Activated gamma-delta T cell (primary cell): Measurements from ENCODE around the gene SLC23A2.
"Not testable (repeated sequence)": the region's sequence is repeated elsewhere in the genome, so short reads cannot be mapped to it uniquely, and the experiment has no call there.

Experiments
- DNase-seq: peaks from one replicate; lab custom pipeline; 2025; lab: John Stamatoyannopoulos, UW

SLC23A2 gene

DNA sequence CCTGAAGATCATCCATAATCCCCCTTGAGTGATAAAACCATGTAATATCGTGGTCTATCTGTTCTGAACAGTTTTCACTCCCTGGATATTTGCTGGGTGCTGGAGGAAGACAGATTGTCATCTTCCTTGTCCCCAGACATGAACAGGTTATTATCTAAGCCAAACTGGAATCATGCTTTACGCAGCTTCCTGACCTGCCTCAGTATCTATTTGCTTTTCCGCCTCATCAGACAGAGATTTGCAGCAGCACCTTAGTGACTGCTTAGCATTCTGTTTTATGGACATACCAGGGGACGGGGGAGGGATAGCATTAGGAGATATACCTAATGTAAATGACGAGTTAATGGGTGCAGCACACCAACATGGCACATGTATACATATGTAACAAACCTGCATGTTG is 124.6 kb downstream of the SLC23A2 start:
- no peak for DNase-seq

DNA sequence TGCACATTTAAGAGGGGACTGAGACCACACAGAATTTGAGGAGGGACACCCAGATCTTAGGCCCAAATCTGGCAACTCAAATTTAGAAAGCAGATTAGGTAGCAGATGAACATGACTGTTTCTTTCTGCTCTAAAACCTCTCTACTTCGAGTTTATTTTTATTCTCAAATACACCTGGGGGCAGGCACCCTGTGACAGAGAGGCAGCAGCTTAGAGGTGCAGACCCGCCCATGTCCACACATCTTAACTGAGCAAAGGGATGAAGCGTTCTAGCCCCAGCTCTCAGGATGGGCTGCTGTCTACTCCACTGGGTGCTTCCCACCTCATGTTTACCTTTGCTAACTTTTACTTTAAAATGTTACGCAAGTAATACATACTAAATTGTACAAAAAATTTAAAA is 125.0 kb downstream of the SLC23A2 start:
- DNase-seq, result no peak

DNA sequence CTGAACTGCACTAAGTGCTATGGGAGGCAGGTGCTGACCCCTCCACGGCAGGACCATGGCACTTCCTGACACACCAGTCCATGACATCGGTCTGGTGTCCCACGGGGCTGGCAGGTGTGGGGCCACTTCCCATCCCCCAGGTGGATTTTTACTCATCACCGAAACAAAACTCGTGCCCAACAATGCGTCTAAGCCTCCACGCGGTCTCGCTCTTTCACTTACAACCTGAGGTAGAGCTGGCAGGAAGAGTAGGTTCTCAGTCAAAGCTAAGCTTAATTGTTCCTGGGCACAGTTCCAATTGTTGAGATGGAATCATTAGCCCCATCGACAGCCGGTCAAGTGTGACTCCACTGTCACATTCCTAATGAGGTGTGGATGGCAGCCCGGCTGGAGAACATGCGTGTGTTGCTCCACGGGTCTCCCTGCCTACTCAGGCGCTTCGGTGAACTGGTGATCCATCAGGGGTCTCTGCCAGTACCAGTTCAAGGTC is 125.7 kb downstream of the SLC23A2 start:
- no peak for DNase-seq

DNA sequence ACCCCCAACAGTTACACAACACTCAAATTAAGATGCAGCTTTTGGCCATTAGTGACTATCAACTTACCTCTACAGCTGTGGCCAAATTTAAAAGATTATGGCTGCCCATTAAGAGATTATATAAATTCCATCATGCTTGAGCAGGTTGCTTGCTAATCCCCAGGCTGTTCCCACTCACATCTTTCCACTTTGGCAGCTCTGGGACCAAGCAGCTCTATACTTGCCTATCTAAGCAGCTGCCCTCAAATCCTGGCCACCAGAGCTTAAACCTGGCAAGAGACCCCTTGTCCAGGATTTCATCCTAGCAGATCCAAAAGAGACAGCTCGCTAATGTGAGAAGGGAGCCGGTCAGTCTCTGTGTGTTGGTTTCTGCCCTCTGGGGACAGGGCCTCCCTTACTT is 127.9 kb downstream of the SLC23A2 start:
- DNase-seq, result no peak

DNA sequence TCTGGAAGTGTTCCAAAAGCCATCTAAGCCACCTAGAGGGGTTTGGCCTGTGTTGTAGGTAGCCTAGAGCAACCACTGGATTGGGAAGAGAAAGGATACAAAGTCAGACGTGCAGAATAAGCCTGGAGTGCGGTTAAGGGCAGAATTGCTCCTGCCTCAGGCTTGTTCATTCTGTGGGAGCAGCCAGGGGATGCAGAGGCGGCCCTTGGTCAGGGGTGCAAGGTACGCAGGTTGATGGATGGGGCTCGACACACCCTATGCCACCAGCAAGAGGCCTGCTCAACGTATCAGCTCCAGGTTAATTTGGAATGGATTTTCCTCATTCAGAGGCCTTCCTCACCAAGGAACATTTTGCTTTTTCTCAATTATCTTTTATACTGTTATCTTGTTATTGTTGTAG is 129.8 kb downstream of the SLC23A2 start:
- no peak for DNase-seq

DNA sequence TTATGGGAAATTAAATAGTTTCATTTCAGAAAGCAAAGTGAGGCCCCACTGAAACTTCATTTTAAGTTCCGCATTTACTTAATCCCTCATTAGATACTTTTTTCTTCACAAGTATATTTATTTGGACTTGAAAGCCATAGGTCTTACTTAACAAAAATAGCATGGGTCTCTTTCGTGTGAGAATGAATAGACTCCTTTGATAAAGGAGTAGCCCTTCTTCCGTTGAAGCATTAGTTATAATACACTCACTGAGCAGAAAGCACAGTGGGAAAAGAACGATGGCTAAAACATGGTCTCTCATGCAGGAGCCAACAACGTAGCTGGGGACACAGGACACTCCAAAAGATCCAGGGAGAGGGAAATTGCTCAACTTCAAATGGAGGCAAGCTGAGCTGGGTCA is 130.4 kb downstream of the SLC23A2 start:
- DNase-seq, result no peak

DNA sequence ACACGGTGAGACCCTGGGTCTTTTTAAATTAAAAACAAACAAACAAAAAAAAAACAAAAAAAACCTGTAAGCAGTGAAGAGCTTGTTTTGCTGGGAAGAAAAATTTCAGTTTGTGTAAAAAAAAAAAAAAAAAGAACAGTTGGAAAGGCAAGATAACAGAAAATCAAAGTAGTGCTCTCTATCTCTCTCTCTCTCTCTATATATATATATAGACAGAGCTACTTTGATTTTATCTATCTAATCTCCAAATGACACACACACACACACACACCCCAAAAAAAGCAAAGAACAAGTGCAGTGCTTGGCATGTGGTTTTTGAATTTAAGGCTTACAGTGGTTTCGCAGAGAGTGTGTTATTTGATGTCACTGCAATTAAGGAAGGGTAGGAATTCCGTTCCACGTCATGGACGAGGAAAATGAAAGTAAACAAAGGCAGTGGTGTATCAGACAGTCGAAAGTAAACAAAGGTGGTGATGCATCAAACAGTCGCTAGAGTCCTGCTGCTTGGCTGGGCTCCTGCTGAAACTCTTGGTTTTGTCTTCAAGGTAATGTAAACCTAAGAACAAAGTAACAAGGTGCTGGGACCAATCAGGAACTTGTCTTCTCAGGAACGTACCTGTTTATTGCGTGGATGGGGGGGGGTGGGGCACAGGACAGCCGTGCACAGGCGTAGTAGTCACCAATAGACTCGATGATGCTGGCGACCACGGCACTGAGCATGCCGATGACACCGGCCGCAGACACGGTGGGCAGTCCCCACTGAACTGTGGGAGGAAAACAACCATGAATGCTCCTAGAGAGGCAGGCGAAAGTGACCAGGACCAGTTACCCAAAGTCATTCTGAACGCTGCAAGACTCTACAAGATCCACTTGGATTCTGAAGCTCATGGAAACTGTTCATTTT is 131.8 kb downstream of the SLC23A2 start:
- no peak for DNase-seq

DNA sequence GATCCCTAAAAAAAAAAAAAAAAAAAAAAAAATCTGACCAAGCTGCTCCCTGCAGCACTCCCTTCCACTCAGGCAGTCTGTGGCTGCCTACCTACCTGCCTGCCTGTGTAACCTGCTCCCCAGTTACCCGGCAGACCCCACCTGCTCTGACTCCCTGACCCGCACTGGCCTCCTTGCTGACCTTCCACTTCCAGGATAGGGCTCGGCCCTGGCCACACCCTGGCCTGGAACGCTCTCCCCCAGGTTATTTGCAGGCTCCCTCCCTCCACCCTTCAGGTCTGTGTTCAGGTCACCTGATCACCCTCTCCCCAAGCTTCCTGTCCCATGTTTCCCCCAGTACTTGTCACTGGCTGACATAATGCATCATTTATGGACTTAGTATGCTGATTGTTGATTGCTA is 134.3 kb downstream of the SLC23A2 start:
- no peak for DNase-seq

DNA sequence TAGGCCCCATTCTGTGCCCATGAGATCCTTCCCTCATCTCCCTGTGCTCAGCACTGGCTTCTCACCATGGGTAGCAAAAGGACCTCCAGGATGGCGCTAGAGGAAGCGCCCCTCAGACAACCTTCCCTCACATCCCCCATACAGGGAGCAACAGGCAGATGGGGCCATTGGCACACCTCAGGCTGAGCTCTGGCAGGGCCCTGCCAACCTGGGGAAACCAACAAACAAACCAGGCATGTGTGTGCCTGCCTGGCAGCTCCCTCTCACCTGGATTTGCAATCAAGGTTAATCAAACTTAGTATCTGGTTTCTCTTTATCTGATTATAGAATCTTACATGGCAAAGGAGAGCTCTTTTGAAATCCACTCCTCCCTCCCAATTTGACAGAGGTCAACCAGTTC is 134.9 kb downstream of the SLC23A2 start:
- no peak for DNase-seq

DNA sequence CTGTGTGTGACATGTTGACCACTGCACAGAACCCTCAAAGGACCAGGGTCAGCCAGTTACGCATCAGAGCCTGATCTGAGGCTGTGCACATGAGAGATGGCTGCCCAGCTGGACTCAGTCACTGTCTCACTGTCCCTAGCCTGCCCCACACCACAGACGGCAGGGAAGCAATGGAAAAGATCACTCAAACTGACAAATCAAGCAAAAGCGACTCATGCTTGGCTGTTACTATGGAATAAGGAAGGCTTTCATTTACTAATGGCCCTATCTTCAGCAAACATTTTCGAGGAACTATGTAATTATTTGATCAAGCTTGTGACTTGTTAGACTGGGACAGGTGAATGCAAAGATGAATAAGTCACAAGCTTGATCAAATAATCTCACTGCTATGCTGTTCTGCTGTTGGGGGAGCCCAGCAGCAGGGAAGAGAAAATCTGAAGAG is 137.0 kb downstream of the SLC23A2 start:
- no peak for DNase-seq

DNA sequence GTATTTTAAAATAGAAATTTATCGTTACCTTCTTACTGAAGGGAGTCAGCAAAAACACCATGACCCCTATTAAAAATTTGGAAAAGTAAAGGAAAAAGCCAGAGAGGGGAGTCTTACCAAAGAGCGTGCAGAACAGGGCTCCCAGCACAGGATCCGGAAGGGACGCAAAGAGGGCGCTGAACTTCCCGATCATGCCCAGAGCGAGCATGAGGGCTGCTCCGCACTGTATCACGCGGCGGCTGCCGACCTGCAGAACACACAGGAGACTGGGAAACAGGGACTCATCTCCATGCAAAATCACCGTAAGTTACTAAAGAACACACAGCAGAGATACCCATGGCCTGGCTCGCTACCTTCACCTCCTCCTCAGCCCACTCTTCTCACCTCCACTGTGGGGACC is 138.6 kb downstream of the SLC23A2 start:
- no peak for DNase-seq

DNA sequence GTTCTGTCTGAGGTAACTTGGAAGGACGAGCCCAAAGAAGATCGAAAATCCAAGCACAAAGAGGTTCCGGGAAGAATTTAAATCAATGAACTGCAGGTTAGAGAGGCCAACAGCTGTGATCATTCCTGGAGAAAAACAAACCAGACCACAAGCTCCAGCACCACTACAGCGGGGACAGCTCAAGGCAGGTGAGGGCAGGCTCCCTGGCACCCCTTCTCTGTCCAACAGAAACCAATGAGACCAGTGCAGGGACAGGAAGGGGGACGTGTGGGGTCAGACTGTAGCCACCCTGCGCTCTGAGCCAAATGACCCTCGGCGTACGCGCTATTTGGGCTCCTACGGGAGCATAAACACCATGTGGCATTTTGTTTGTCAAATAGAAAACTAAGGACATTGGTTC is 139.3 kb downstream of the SLC23A2 start:
- DNase-seq, result no peak

DNA sequence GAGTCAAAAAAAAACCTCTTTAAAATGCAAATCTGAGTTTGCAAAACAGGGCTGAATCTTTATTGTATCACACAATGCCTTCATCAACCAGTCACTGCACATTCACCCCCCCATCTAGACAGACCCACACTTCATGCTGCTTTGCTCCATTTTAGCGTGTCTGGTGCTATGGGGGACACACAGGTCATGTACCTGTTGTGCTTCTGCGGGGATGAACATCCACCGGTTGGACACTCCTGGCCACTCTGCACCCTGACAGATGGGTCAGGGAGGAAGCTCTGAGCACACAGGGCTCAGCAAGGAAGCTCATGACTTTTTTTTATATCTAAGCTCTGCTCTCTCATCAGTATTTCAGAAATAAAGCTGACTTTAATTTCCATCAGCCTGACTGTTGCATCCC is 143.3 kb downstream of the SLC23A2 start:
- no peak for DNase-seq

DNA sequence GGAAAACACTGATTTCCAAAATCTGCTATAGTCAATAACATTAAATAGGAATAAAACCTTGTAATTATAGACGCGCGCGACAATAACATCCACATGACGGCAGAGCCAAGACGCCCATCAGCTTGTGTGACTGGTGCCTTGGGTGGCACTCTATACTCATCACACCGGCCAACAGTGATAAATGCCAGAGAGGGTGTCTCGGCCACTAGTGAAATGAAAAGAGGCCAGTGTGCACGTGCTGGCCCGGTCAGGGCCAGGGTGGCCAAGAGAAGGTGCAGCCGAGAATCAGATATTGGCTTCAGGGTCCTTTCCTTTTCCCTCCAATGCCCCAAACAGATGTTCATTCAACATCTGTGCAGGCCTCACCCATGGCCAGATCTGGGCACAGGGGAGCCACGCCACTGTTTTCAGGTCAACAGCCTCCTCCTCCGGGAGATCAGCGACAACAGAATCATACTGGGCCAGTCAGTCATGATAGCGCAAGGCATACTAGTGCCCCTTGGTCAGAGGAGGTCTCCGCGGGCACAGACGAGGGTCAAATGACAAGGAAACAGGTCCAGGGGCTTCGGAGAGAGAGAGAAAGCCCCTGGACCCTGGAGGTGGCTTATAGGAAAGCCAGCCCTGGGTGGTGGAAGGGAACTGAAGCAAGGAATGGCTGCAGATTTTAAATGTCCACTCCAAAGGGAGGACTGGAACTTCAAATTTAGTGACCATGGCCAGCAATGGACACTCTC is 145.1 kb downstream of the SLC23A2 start:
- no peak for DNase-seq

DNA sequence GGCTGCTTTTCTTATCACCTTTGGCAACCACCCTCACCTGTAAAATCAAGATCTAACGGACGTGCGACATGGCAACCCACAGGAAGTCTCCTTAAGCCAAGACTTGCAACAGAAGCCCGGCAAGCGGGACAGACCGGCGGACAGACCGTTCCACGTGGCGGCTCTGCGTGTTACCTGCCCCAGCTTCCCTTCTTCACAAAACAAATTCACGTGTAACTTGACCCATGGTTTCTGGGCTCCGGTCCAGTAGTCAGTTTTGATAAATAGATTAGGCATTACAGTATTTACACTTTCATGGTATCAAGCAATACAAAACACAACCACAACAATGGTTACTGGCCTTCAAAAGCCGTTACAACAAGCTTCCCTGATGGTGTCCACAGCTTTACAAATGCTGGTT is 145.8 kb downstream of the SLC23A2 start:
- no peak for DNase-seq

DNA sequence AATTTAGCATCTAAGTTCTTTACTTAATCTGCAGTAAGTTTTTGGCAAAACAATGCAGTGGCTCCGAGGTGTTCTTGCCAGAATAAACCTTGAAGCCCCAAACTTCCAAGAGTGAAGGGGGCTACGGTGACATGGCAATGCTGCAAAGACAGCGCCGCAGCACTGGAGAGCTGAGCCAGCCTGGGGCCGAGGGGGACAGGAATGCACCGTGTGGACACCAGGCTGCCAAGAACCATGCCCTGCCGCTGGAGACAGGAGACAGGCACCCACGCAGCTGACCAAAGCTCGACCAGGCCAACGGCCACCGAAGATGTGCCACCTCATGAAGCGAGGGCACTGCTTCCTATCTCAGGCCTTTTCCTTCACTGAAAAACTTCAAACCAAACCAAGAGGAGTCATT is 146.2 kb downstream of the SLC23A2 start:
- DNase-seq, result no peak

DNA sequence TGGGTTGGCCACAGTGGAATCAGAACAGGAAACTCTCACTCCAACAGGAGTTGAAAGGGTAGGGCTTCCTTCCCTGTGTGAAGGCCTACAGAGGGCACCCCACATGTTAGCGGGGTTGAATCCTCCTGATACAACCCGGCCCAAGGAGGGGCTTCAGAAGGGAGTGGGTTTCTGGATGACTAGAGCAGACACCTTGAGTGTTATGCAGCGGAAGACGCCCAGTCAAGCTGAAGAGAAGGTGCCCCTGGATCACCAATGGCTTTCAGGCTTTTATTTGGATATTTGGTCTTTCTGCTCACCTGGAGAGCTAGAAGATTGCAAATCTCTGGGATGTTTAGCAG is 146.8 kb downstream of the SLC23A2 start:
- DNase-seq, result no peak

DNA sequence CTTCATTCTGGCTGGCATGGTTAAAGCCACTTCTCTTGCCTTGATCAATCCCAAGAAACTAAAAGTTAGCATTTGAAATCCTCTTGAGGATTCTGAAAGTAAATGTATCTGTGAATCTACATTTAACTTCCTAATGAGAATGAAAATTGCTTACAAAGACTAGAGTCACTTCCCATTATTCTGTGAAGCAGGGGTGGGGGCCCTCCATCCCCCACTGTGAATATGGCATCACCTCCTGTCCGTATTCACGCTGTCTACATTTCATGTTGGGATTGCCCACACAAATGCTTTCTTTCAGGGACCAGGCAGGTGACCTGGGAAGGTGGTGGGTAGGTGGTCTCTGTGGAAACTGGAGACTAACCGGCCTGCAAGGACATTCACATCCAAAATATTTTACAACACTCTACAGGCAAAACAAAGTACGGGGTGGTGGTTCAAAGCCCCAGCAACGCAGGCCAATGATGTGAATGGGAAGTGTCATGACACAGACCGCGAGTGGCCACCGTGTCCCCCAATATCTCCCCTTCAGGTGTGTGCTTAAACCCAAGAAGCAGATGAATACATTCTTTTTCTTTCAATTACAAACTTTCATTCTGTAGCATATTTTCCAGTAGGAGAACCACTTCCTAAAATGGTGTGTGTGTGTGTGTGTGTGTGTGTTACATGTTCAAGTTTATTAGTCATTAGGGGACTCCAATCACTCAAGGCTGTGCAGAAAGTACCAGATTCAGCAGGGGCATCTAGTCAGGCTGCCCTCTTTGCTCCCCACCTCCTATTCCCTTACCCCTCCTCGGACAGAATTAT is 147.4 kb downstream of the SLC23A2 start:
- DNase-seq, result no peak

DNA sequence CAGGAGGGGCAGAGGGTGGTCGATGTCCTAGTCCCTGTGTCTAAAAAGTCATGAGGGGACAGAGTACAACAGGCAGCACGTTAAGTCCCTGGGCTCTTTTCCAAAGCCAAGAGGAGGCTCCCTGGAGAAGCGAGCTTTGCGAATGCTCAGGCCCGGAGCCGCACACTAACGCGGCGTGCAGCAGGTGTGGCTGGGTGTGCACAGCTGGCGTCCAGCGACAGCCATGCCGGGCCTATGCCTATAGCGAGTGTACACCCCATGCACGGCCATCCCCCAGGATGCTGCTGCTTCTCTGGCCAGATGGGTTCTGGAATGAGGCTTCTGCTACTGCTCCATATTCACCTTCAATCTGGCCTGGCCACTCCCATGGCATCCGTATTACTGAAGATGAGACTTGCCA is 148.3 kb downstream of the SLC23A2 start:
- no peak for DNase-seq

DNA sequence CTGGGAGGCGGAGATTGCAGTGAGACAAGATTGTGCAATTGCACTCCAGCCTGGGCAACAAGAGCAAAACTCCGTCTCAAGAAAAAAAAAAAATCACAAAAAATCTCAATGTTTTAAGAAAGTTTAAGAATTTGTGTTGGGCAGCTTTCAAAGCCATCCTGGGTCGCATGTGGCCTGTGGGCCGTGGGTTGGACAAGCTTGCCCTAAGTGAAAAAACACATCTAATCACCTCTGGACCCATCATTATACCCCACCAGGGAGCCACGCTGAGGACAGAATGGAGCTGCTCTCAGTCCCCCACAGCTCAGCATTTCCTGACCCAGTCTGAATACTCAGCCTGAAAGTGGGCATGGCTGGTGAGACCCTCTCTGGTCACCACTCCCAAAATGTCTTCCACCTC is 150.3 kb downstream of the SLC23A2 start:
- DNase-seq, result no peak

DNA sequence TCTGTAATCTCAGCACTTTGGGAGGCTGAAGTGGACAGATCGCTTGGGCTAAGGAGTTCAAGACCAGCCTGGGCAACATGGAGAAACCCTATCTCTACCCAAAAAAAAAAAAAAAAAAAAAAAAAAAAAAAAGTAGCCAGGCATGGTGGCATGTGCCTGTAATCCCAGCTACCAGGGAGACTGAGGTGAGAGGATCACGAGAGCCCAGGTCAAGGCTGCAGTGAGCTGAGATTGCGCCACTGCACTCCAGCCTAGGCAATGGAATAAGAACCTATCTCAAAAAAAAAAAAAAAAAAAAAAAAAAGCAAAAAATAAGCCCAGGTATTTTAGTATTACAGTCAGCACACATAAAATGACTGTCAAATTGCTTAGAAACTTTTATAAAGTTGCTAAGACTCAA is 152.5 kb downstream of the SLC23A2 start:
- DNase-seq, result not testable (repeated sequence)

DNA sequence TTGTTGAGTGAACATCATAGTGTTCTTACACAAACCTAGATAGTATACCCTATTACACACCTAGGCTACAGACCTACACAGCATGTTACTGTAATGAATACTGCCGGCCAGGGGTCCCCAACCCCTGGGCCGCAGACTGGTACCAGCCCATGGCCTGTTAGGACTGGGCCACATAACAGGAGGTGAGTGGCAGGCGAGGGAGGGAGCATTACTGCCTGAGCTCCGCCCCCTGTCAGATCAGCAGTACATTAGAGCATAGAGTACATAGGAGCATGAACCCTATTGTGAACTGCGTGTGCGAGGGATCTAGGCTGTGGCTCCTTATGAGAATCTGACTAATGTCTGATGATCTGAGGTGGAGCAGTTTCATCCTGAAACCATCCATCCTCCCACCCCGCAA is 153.3 kb downstream of the SLC23A2 start:
- DNase-seq, result no peak
